Kidney (tissue), 14 donors: ENCODE measurements around the gene MACC1. TPM values are rescaled to one million over a fixed set of nuclear protein-coding genes. Genes with fewer than 3 reads are reported as not detected.

Experiments
- DNase-seq, 5 donors: peaks; one replicate each; pipeline ENCODE4 v3.0.0-alpha.2; 2013 to 2020
- FAIRE-seq: peaks from 2 replicates; lab custom pipeline; 2012; peaks lifted over from hg19 to GRCh38; lab: Jason Lieb, UNC
- H3K27ac ChIP-seq, 2 donors: one replicate each; pipeline ENCODE4 v1.7.0; 2013; ENCODE audit warnings: low read depth in 2 of 2, low read length in 2 of 2, inconsistent platforms in 1 of 2
- H3K27me3 ChIP-seq: one replicate; pipeline ENCODE4 v1.7.1; 2013; ENCODE audit warnings: low read length, inconsistent platforms; ENCODE audit not compliant: control insufficient read depth, insufficient read depth
- H3K36me3 ChIP-seq, 3 donors: one replicate each; pipeline versions ENCODE4 v1.7.0 to v1.7.1; 2013; ENCODE audit warnings: low read length in 3 of 3, control low read depth in 1 of 3, inconsistent platforms in 1 of 3; ENCODE audit not compliant: insufficient read depth in 3 of 3, control insufficient read depth in 2 of 3
- H3K4me1 ChIP-seq, 3 donors: one replicate each; pipeline versions ENCODE4 v1.7.0 to v1.7.1; 2013; ENCODE audit warnings: low read length in 3 of 3, inconsistent platforms in 1 of 3, low read depth in 1 of 3; ENCODE audit not compliant: control insufficient read depth in 2 of 3, insufficient read depth in 2 of 3
- H3K4me3 ChIP-seq, 3 donors: one replicate each; pipeline versions ENCODE4 v1.7.0 to v1.8.1; 2013; ENCODE audit warnings: low read length in 3 of 3, control low read depth in 1 of 3, inconsistent platforms in 1 of 3
- H3K9ac ChIP-seq, 3 donors: one replicate each; pipeline versions ENCODE4 v1.7.0 to v1.7.1; 2013; ENCODE audit warnings: low read length in 3 of 3, control low read depth in 1 of 3, inconsistent platforms in 1 of 3
- H3K9me3 ChIP-seq, 3 donors: one replicate each; pipeline versions ENCODE4 v1.7.0 to v1.7.1; 2013; ENCODE audit warnings: low read length in 3 of 3, control low read depth in 1 of 3, inconsistent platforms in 1 of 3; ENCODE audit not compliant: control insufficient read depth in 2 of 3, insufficient read depth in 1 of 3
- CTCF ChIP-seq: IDR thresholded peaks from 3 replicates; pipeline ENCODE4 v1.5.1; 2012; ENCODE audit warnings: mild to moderate bottlenecking, moderate library complexity, borderline replicate concordance; ENCODE audit not compliant: insufficient read depth; ENCODE audit errors: extremely low read depth
- intact Hi-C: fragments of 100-400 bp; cut with DNase I; formaldehyde crosslinking; loops from one replicate; pipeline ENCODE4 v1.11.1; 2022
- polyA plus RNA-seq: library from polyadenylated mRNA; stranded (reverse); fragments of 350-450 nt; fragmentation: Illumina TruSeq; extraction: RNeasy Lipid Tissue Mini Kit (QIAGEN cat#74804); gene quantifications from one replicate; pipeline ENCODE4 v1.2.3, GENCODE V29; 2014; ENCODE audit warnings: low read depth, low replicate concordance; ENCODE audit not compliant: insufficient read depth
- total RNA-seq: library from RNA; stranded (reverse); fragmentation: NEBNext Ultra II Directional; extraction: Animal tissue kit (Norgen Biotek cat#: 25700); gene quantifications from one replicate; pipeline ENCODE4 v1.2.1, GENCODE V29; 2021
- donor health status: control.
- donor health status: control.
- donor health status: control.
- donor health status: control.
- donor health status: control.
- donor health status: DM: yes; HTN: yes; CAD: no.
- donor health status: Normal renal cell carcinoma (clear cell type).

The MACC1 gene
- total and polyA plus RNA-seq, 2 donors from 2014 or later, result 3.7 to 72.6 TPM

DNA sequence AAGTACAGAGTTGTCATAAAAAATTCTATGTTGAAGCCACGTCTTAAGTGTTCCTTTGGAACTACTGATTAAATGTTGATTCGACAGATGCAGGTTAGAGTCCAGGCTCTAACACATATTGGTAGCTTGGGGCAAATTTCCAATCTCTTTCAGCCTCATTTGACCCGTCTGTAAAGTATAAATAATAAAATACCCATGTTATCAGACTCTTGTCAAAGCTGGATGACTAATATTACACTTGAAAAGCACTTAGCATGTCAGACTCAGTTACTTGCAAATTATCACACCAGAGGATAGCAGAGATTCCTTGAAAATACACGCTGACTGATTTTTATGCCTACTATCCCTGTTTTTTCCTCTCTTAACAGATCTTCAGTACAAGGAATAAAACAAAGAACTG is 18.1 kb upstream of the MACC1 start:
- H3K4me1 ChIP-seq, result no peaks in the 10 kb centered on the region
- no peak overlapping the region for H3K9ac ChIP-seq
- FAIRE-seq (no peak), DNase-seq (no peak)
- H3K36me3 ChIP-seq, result no peaks in the 10 kb centered on the region
- H3K9me3 ChIP-seq, result no peaks in the 10 kb centered on the region
- TF ChIP-seq CTCF, result no peak
- intact Hi-C loops, result no loop called here
- H3K4me3 ChIP-seq, result no peak overlapping the region
- no peak overlapping the region for H3K27ac ChIP-seq
- H3K27me3 ChIP-seq, result no peaks in the 10 kb centered on the region

DNA sequence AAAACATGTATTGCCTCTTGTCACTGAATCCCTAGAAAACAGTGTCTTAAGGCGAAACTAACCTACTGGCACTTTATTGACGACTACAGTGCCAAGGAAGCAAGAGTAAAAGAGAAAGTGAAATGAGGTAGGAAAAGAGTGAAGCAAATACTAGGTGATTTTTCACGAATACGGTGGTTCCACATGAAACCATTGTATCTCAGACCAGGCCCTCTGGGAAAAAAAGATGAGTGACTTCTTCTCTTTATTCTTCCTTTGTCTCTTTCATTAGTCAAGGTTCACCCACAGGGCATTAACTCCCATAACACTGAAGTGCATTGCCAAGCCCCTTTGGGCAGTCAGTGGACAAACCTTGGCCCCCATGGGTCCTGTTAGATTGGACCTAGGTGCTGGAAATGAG is 16.2 kb upstream of the MACC1 start:
- Histone ChIP-seq H3K9me3 (no peaks in the 10 kb centered on the region), H3K4me1 (no peaks in the 10 kb centered on the region), H3K27me3 (no peaks in the 10 kb centered on the region), H3K4me3 (no peak overlapping the region), H3K27ac (no peak overlapping the region), H3K9ac (no peak overlapping the region), H3K36me3 (no peaks in the 10 kb centered on the region)
- FAIRE-seq (no peak), DNase-seq (no peak)
- no peak for TF ChIP-seq CTCF
- intact Hi-C loops, result no loop called here

DNA sequence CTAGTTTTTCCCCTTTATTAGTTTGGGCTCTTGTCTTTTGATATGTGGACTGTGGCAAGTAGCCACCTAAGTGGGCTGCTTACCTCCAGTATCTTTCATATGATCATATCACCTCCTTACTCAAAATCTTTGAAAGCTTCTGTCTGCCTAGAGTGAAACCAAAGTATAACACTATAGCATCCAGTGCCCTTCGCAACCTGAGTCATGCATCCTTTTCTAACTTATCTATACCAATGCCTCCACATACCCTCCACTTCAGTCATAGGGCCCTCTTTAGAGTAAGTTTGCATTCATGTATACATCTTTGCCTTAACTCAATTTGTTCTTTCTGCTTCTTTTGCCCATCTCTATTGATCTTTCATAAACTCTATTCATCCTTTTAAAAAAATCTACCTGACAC is 15.7 kb upstream of the MACC1 start:
- H3K4me1 ChIP-seq, result no peaks in the 10 kb centered on the region
- no peak overlapping the region for H3K4me3 ChIP-seq
- H3K27ac ChIP-seq, result no peak overlapping the region
- no peak for TF ChIP-seq CTCF
- H3K9me3 ChIP-seq, result no peaks in the 10 kb centered on the region
- FAIRE-seq, result no peak
- no peak for DNase-seq
- H3K36me3 ChIP-seq, result no peaks in the 10 kb centered on the region
- H3K27me3 ChIP-seq, result no peaks in the 10 kb centered on the region
- H3K9ac ChIP-seq, result no peak overlapping the region
- intact Hi-C loops, result no loop called here
